Measurements from ENCODE around the gene AKIRIN2. TPM values are rescaled to one million over a fixed set of nuclear protein-coding genes. Genes with fewer than 3 reads are reported as not detected.

Gene AKIRIN2
- total and polyA plus RNA-seq, 2 donors: 24.6 to 56.6 TPM

- Histone ChIP-seq H3K36me3 (ENCODE audit: control insufficient read depth in 2 of 2, insufficient read depth in 2 of 2, low read length in 1 of 2) (peaks cover 8 to 27% of the 10 kb centered on the region in 2 donors), H3K4me3 (ENCODE audit: low read length in 2 of 2) (no peak overlapping the region), H3K9me3 (ENCODE audit: control insufficient read depth in 2 of 2, insufficient read depth in 1 of 2, low read length in 1 of 2) (no peaks in the 10 kb centered on the region), H3K27ac (ENCODE audit: low read depth in 1 of 2, low read length in 1 of 2) (no peak overlapping the region), H3K27me3 (ENCODE audit: control insufficient read depth in 2 of 2, insufficient read depth in 1 of 2, low read length in 1 of 2) (no peaks in the 10 kb centered on the region), H3K4me1 (ENCODE audit: control insufficient read depth in 2 of 2, insufficient read depth in 2 of 2, low read length in 2 of 2) (peaks cover 2% of the 10 kb centered on the region in 2 donors)
- 96% methylated on average over 1 of the region's 1 CpG for WGBS
- no peak for DNase-seq (ENCODE audit: low read depth in 6 of 9, low spot score in 9 of 9)
These were observed 17.0 kb downstream of the AKIRIN2 start for GRCh38 chr6:87684895-87685654.

DNA sequence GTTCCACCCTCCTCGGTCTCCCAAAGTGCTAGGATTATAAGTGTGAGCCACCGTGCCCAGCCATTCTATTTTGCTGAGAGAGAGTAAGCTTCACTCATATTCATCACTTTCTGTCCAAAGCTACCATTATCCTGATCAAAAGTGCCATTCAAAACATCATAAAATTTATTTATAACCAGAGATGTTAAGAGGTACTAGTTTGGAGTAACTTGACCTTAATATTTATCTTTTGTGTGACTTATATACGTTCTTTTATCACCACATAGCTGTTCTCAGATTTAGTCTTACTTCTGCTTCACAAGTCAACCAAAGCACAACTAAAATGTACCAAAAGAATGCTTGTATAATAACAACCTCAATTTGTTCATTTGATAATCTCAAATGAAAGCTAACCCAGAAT, 18.1 kb downstream of the AKIRIN2 start:
- no peak overlapping the region for H3K4me3 ChIP-seq (ENCODE audit: low read length in 2 of 2)
- DNase-seq (ENCODE audit: low read depth in 6 of 9, low spot score in 9 of 9): no peak
- H3K27me3 ChIP-seq (ENCODE audit: control insufficient read depth in 2 of 2, insufficient read depth in 1 of 2, low read length in 1 of 2): no peaks in the 10 kb centered on the region
- H3K36me3 ChIP-seq (ENCODE audit: control insufficient read depth in 2 of 2, insufficient read depth in 2 of 2, low read length in 1 of 2): peaks cover 4 to 31% of the 10 kb centered on the region in 2 donors
- H3K9me3 ChIP-seq (ENCODE audit: control insufficient read depth in 2 of 2, insufficient read depth in 1 of 2, low read length in 1 of 2): no peaks in the 10 kb centered on the region
- H3K27ac ChIP-seq (ENCODE audit: low read depth in 1 of 2, low read length in 1 of 2): no peak overlapping the region
- H3K4me1 ChIP-seq (ENCODE audit: control insufficient read depth in 2 of 2, insufficient read depth in 2 of 2, low read length in 2 of 2): peaks cover 0 to 2% of the 10 kb centered on the region in 2 donors
- WGBS: 97% methylated on average over 3 of the region's 3 CpGs

DNA sequence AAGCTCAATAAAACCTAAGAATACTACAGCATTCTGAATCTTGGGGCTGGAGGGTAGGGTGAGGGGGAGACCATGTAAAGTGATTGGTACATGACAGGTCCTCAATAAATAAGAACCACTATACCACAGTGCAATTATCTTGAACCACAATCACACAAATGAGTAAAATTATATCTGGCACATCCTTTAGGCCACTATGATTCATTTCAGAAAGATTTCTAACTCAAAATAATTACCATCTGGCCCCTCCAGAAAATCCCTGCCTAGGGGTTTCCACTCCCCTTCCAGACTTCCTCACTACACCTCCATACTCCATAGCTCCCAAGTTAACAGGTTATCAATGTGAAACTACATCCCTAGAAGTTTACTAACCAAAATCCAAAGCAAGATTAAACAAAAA, 19.7 kb downstream of the AKIRIN2 start:
- no peak for DNase-seq (ENCODE audit: low read depth in 6 of 9, low spot score in 9 of 9)
- Histone ChIP-seq H3K27me3 (ENCODE audit: control insufficient read depth in 2 of 2, insufficient read depth in 1 of 2, low read length in 1 of 2) (no peaks in the 10 kb centered on the region), H3K36me3 (ENCODE audit: control insufficient read depth in 2 of 2, insufficient read depth in 2 of 2, low read length in 1 of 2) (peaks cover 0 to 36% of the 10 kb centered on the region in 2 donors), H3K4me1 (ENCODE audit: control insufficient read depth in 2 of 2, insufficient read depth in 2 of 2, low read length in 2 of 2) (no peaks in the 10 kb centered on the region), H3K27ac (ENCODE audit: low read depth in 1 of 2, low read length in 1 of 2) (no peak overlapping the region), H3K9me3 (ENCODE audit: control insufficient read depth in 2 of 2, insufficient read depth in 1 of 2, low read length in 1 of 2) (no peaks in the 10 kb centered on the region), H3K4me3 (ENCODE audit: low read length in 2 of 2) (no peak overlapping the region)

DNA sequence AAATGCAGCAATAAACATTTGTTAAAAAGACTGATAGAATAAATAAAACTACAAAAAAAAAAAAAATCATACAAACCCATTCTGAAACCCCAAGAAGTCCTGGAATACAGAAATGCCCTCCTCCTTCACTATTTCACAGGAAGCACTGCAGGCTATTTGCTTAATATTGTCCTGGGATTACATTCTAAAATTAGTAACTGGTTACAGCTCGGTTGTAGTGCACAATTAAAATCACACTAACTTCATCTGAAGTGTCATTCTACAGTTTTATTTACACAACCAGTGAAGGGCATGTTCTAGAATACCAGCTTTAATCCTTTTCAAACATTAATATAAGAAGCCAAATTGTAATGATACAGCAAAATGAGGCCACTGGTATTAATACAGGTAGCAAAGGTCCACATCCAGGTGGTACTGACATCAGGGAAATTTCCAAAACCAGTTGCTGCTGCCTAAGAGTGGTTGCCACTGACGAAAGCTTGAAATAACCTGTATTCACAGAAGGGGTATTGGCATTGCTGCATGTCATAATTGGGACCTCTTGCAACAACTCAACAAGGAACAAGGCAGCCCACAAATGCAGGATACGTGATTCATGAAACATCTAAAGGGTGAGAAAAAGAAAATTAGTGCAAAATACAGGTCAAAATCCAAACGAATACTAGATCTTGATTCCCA, 26.9 kb downstream of the AKIRIN2 start:
- Histone ChIP-seq H3K36me3 (ENCODE audit: control insufficient read depth in 2 of 2, insufficient read depth in 2 of 2, low read length in 1 of 2) (peaks cover 30 to 50% of the 10 kb centered on the region in 2 donors), H3K27ac (ENCODE audit: low read depth in 1 of 2, low read length in 1 of 2) (no peak overlapping the region), H3K9me3 (ENCODE audit: control insufficient read depth in 2 of 2, insufficient read depth in 1 of 2, low read length in 1 of 2) (no peaks in the 10 kb centered on the region), H3K4me3 (ENCODE audit: low read length in 2 of 2) (no peak overlapping the region), H3K27me3 (ENCODE audit: control insufficient read depth in 2 of 2, insufficient read depth in 1 of 2, low read length in 1 of 2) (no peaks in the 10 kb centered on the region), H3K4me1 (ENCODE audit: control insufficient read depth in 2 of 2, insufficient read depth in 2 of 2, low read length in 2 of 2) (peaks cover 0 to 4% of the 10 kb centered on the region in 2 donors)
- 93% methylated on average over 4 of the region's 4 CpGs for WGBS
- DNase-seq (ENCODE audit: low read depth in 6 of 9, low spot score in 9 of 9): no peak

DNA sequence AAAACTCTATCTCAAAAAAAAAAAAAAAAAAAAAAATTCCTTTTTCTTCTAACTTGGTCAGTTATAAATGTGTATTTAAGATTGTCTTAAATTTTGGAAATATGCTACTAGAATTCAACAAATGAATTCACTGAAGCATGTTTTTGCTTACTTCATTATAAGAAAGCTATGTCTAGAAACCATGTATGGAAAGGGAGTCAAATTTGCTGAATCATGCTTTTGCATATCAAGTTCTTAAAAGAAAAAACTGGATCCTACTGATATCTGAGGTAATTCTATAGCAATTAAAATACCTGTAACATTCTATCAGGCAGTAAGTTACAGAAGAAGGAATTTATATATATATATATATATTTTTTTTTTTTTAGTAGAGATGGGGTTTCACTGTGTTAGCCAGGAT, 27.7 kb downstream of the AKIRIN2 start:
- Histone ChIP-seq H3K36me3 (ENCODE audit: control insufficient read depth in 2 of 2, insufficient read depth in 2 of 2, low read length in 1 of 2) (peaks cover 30 to 49% of the 10 kb centered on the region in 2 donors), H3K9me3 (ENCODE audit: control insufficient read depth in 2 of 2, insufficient read depth in 1 of 2, low read length in 1 of 2) (no peaks in the 10 kb centered on the region), H3K4me1 (ENCODE audit: control insufficient read depth in 2 of 2, insufficient read depth in 2 of 2, low read length in 2 of 2) (peaks cover 0 to 4% of the 10 kb centered on the region in 2 donors), H3K4me3 (ENCODE audit: low read length in 2 of 2) (no peak overlapping the region), H3K27me3 (ENCODE audit: control insufficient read depth in 2 of 2, insufficient read depth in 1 of 2, low read length in 1 of 2) (no peaks in the 10 kb centered on the region), H3K27ac (ENCODE audit: low read depth in 1 of 2, low read length in 1 of 2) (no peak overlapping the region)
- no peak for DNase-seq (ENCODE audit: low read depth in 6 of 9, low spot score in 9 of 9)

DNA sequence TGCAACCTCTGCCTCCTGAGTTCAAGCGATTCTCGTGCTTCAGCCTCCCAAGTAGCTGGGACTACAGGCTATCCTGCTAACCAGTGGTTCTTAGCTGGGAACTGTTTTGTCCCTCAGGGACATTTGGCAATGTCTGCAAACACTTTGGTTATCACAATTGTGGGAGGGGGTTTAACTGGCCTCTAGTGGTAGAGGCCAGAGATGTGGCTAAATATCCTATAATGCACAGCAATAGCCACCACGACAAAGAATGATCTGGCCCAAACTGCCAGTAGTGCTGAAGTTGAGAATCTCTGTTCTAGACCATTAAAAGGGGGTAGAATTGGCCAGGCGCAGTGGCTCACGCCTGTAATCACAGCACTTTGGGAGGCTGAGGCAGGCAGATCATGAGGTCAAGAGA, 28.8 kb downstream of the AKIRIN2 start:
- H3K9me3 ChIP-seq (ENCODE audit: control insufficient read depth in 2 of 2, insufficient read depth in 1 of 2, low read length in 1 of 2): no peaks in the 10 kb centered on the region
- DNase-seq (ENCODE audit: low read depth in 6 of 9, low spot score in 9 of 9): no peak
- H3K36me3 ChIP-seq (ENCODE audit: control insufficient read depth in 2 of 2, insufficient read depth in 2 of 2, low read length in 1 of 2): peaks cover 30 to 47% of the 10 kb centered on the region in 2 donors
- no peaks in the 10 kb centered on the region for H3K27me3 ChIP-seq (ENCODE audit: control insufficient read depth in 2 of 2, insufficient read depth in 1 of 2, low read length in 1 of 2)
- H3K4me1 ChIP-seq (ENCODE audit: control insufficient read depth in 2 of 2, insufficient read depth in 2 of 2, low read length in 2 of 2): peaks cover 0 to 4% of the 10 kb centered on the region in 2 donors
- no peak overlapping the region for H3K4me3 ChIP-seq (ENCODE audit: low read length in 2 of 2)
- no peak overlapping the region for H3K27ac ChIP-seq (ENCODE audit: low read depth in 1 of 2, low read length in 1 of 2)
- 98% methylated on average over 5 of the region's 5 CpGs for WGBS

DNA sequence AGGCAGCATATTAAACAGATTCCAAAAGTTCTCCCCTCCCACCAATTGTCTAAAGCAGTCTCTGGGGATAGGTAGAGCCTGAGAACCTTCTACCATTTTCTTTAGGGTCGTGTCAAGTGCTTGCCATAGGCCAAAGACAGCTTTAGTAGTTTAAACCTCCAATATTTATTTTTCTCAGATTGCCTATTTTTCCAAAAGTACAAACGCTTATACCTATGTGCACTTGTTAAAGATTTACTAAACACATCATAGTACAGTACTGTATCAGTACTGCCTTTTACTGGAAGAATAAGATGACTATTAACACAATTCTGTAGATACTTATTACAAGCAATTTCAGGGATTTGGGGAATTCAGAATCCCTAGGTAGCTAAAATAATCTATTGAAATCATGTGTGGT, 29.4 kb downstream of the AKIRIN2 start:
- no peak overlapping the region for H3K4me3 ChIP-seq (ENCODE audit: low read length in 2 of 2)
- peak overlapping the region in 1 of 2 donors; percentile 42 for H3K27ac ChIP-seq (ENCODE audit: low read depth in 1 of 2, low read length in 1 of 2)
- no peaks in the 10 kb centered on the region for H3K9me3 ChIP-seq (ENCODE audit: control insufficient read depth in 2 of 2, insufficient read depth in 1 of 2, low read length in 1 of 2)
- no peaks in the 10 kb centered on the region for H3K27me3 ChIP-seq (ENCODE audit: control insufficient read depth in 2 of 2, insufficient read depth in 1 of 2, low read length in 1 of 2)
- H3K4me1 ChIP-seq (ENCODE audit: control insufficient read depth in 2 of 2, insufficient read depth in 2 of 2, low read length in 2 of 2): peaks cover 0 to 4% of the 10 kb centered on the region in 2 donors
- peaks cover 30 to 51% of the 10 kb centered on the region in 2 donors for H3K36me3 ChIP-seq (ENCODE audit: control insufficient read depth in 2 of 2, insufficient read depth in 2 of 2, low read length in 1 of 2)
- no peak for DNase-seq (ENCODE audit: low read depth in 6 of 9, low spot score in 9 of 9)
- WGBS: 98% methylated on average over 2 of the region's 2 CpGs

GRCh38 chr6:87671555-87672029, 30.4 kb downstream of the AKIRIN2 start:
- H3K4me1 ChIP-seq (ENCODE audit: control insufficient read depth in 2 of 2, insufficient read depth in 2 of 2, low read length in 2 of 2): peaks cover 0 to 4% of the 10 kb centered on the region in 2 donors
- no peak for DNase-seq (ENCODE audit: low read depth in 6 of 9, low spot score in 9 of 9)
- H3K27ac ChIP-seq (ENCODE audit: low read depth in 1 of 2, low read length in 1 of 2): no peak overlapping the region
- H3K36me3 ChIP-seq (ENCODE audit: control insufficient read depth in 2 of 2, insufficient read depth in 2 of 2, low read length in 1 of 2): peaks cover 27 to 47% of the 10 kb centered on the region in 2 donors
- H3K4me3 ChIP-seq (ENCODE audit: low read length in 2 of 2): no peak overlapping the region
- no peaks in the 10 kb centered on the region for H3K27me3 ChIP-seq (ENCODE audit: control insufficient read depth in 2 of 2, insufficient read depth in 1 of 2, low read length in 1 of 2)
- no peaks in the 10 kb centered on the region for H3K9me3 ChIP-seq (ENCODE audit: control insufficient read depth in 2 of 2, insufficient read depth in 1 of 2, low read length in 1 of 2)
- whole genome bisulfite sequencing: 96% methylated on average over 6 of the region's 6 CpGs

- no peak overlapping the region for H3K4me3 ChIP-seq (ENCODE audit: low read length in 2 of 2)
- no peaks in the 10 kb centered on the region for H3K9me3 ChIP-seq (ENCODE audit: control insufficient read depth in 2 of 2, insufficient read depth in 1 of 2, low read length in 1 of 2)
- WGBS: 73% methylated on average over 2 of the region's 2 CpGs
- no peaks in the 10 kb centered on the region for H3K27me3 ChIP-seq (ENCODE audit: control insufficient read depth in 2 of 2, insufficient read depth in 1 of 2, low read length in 1 of 2)
- peaks cover 22 to 41% of the 10 kb centered on the region in 2 donors for H3K36me3 ChIP-seq (ENCODE audit: control insufficient read depth in 2 of 2, insufficient read depth in 2 of 2, low read length in 1 of 2)
- no peak for DNase-seq (ENCODE audit: low read depth in 6 of 9, low spot score in 9 of 9)
- peaks cover 0 to 4% of the 10 kb centered on the region in 2 donors for H3K4me1 ChIP-seq (ENCODE audit: control insufficient read depth in 2 of 2, insufficient read depth in 2 of 2, low read length in 2 of 2)
- peak overlapping the region; percentile 31 to 45 for H3K27ac ChIP-seq (ENCODE audit: low read depth in 1 of 2, low read length in 1 of 2)
These were observed 31.3 kb downstream of the AKIRIN2 start for GRCh38 chr6:87670707-87671106.
